Measurements from ENCODE around the gene SUV39H1. TPM values are rescaled to one million over a fixed set of nuclear protein-coding genes. Genes with fewer than 3 reads are reported as not detected.
"Not testable (repeated sequence)": the region's sequence is repeated elsewhere in the genome, so short reads cannot be mapped to it uniquely, and the experiment has no call there.

Gene SUV39H1
- total RNA-seq, 2 experiments from 2014 or later = 31.5 to 31.9 TPM

- DNase-seq = no peak
- H3K36me3 Mint-ChIP-seq (ENCODE audit: low read depth) = peaks cover 32% of the 10 kb centered on the region
- H3K9me3 Mint-ChIP-seq = no peaks in the 10 kb centered on the region
- H3K4me1 Mint-ChIP-seq (ENCODE audit: low read depth) = peaks cover 30% of the 10 kb centered on the region
- no peak overlapping the region for H3K4me3 Mint-ChIP-seq
- intact Hi-C loops (cut with micrococcal nuclease) = no loop called here
- CTCF ChIA-PET = no interaction called here
- no peak overlapping the region for H3K27ac Mint-ChIP-seq
- H3K27me3 Mint-ChIP-seq (ENCODE audit: low read depth) = no peaks in the 10 kb centered on the region
These were observed 7.2 kb upstream of the SUV39H1 start for GRCh38 chrX:48689208-48689920.

GRCh38 chrX:48691746-48692145, 4.8 kb upstream of the SUV39H1 start:
- H3K27me3 Mint-ChIP-seq (ENCODE audit: low read depth); H3K9me3 Mint-ChIP-seq; H3K4me3 Mint-ChIP-seq; H3K27ac Mint-ChIP-seq; CTCF ChIA-PET; DNase-seq; intact Hi-C loops (cut with micrococcal nuclease): not testable (repeated sequence)
- peaks cover 22% of the 10 kb centered on the region for H3K4me1 Mint-ChIP-seq (ENCODE audit: low read depth)
- H3K36me3 Mint-ChIP-seq (ENCODE audit: low read depth) = peaks cover 14% of the 10 kb centered on the region

GRCh38 chrX:48694776-48695533, 1.6 kb upstream of the SUV39H1 start:
- peak; percentile 12 for DNase-seq
- Mint-ChIP-seq H3K27ac (peak overlapping the region; percentile 91), H3K4me3 (no peak overlapping the region), H3K27me3 (ENCODE audit: low read depth) (no peaks in the 10 kb centered on the region), H3K4me1 (ENCODE audit: low read depth) (peaks cover 29% of the 10 kb centered on the region), H3K36me3 (ENCODE audit: low read depth) (peaks cover 16% of the 10 kb centered on the region), H3K9me3 (no peaks in the 10 kb centered on the region)
- CTCF ChIA-PET = interaction anchor here (0.6 kb wide), 1 partner anchor 184 kb away, joined by 3 read pairs; no protein-coding TSS in a partner anchor
- intact Hi-C loops (cut with micrococcal nuclease) = loop anchor here (5.0 kb wide), 3 partner anchors 202 to 407 kb away; partner anchors contain the start of genes PQBP1, TFE3 and TIMM17B

- DNase-seq = no peak
- peak overlapping the region; percentile 89 for H3K4me3 Mint-ChIP-seq
- CTCF ChIA-PET = interaction anchor here (0.6 kb wide), 1 partner anchor 185 kb away, joined by 3 read pairs; no protein-coding TSS in a partner anchor
- H3K9me3 Mint-ChIP-seq = no peaks in the 10 kb centered on the region
- peak overlapping the region; percentile 91 for H3K27ac Mint-ChIP-seq
- peaks cover 16% of the 10 kb centered on the region for H3K36me3 Mint-ChIP-seq (ENCODE audit: low read depth)
- intact Hi-C loops (cut with micrococcal nuclease) = loop anchor here (5.0 kb wide), 3 partner anchors 202 to 407 kb away; partner anchors contain the start of genes PQBP1, TFE3 and TIMM17B
- no peaks in the 10 kb centered on the region for H3K27me3 Mint-ChIP-seq (ENCODE audit: low read depth)
- H3K4me1 Mint-ChIP-seq (ENCODE audit: low read depth) = peaks cover 30% of the 10 kb centered on the region
These were observed 1.0 kb upstream of the SUV39H1 start for GRCh38 chrX:48695534-48695896.

- no peaks in the 10 kb centered on the region for H3K27me3 Mint-ChIP-seq (ENCODE audit: low read depth)
- H3K36me3 Mint-ChIP-seq (ENCODE audit: low read depth) = peaks cover 18% of the 10 kb centered on the region
- intact Hi-C loops (cut with micrococcal nuclease) = loop anchor here (1.0 to 5.0 kb wide), 9 partner anchors 17 to 406 kb away; partner anchors contain the start of genes HDAC6, PQBP1, TFE3 and TIMM17B
- DNase-seq = no peak
- peak overlapping the region; percentile 89 for H3K4me3 Mint-ChIP-seq
- H3K27ac Mint-ChIP-seq = peak overlapping the region; percentile 91
- peaks cover 34% of the 10 kb centered on the region for H3K4me1 Mint-ChIP-seq (ENCODE audit: low read depth)
- H3K9me3 Mint-ChIP-seq = no peaks in the 10 kb centered on the region
- CTCF ChIA-PET = interaction anchor here (1.0 kb wide), 1 partner anchor 13 kb away, joined by 3 read pairs; no protein-coding TSS in a partner anchor
These were observed 621 bp upstream of the SUV39H1 start for GRCh38 chrX:48695925-48696300.

GRCh38 chrX:48696909-48697727, 584 bp downstream of the SUV39H1 start:
- Mint-ChIP-seq H3K27ac (peak overlapping the region; percentile 86), H3K4me1 (ENCODE audit: low read depth) (peaks cover 38% of the 10 kb centered on the region), H3K9me3 (no peaks in the 10 kb centered on the region), H3K36me3 (ENCODE audit: low read depth) (peaks cover 17% of the 10 kb centered on the region), H3K4me3 (peak overlapping the region; percentile 84), H3K27me3 (ENCODE audit: low read depth) (no peaks in the 10 kb centered on the region)
- intact Hi-C loops (cut with micrococcal nuclease) = loop anchor here (1.0 to 5.0 kb wide), 9 partner anchors 16 to 405 kb away; partner anchors contain the start of genes HDAC6, PQBP1, TFE3 and TIMM17B
- peak; percentile 49 for DNase-seq
- CTCF ChIA-PET = interaction anchor here (0.7 to 1.0 kb wide), 2 partner anchors 14 to 49 kb away, joined by 3 read pairs; no protein-coding TSS in a partner anchor

GRCh38 chrX:48698306-48698705, 1.8 kb downstream of the SUV39H1 start:
- Mint-ChIP-seq H3K9me3 (no peaks in the 10 kb centered on the region), H3K4me3 (no peak overlapping the region), H3K27me3 (ENCODE audit: low read depth) (no peaks in the 10 kb centered on the region), H3K4me1 (ENCODE audit: low read depth) (peaks cover 43% of the 10 kb centered on the region), H3K36me3 (ENCODE audit: low read depth) (peaks cover 20% of the 10 kb centered on the region), H3K27ac (peak overlapping the region; percentile 18)
- DNase-seq = no peak
- intact Hi-C loops (cut with micrococcal nuclease) = loop anchor here (5.0 kb wide), 3 partner anchors 199 to 404 kb away; partner anchors contain the start of genes PQBP1, TFE3 and TIMM17B
- CTCF ChIA-PET = no interaction called here

- Mint-ChIP-seq H3K27ac (no peak overlapping the region), H3K4me1 (ENCODE audit: low read depth) (peaks cover 41% of the 10 kb centered on the region), H3K4me3 (no peak overlapping the region), H3K27me3 (ENCODE audit: low read depth) (no peaks in the 10 kb centered on the region), H3K36me3 (ENCODE audit: low read depth) (peaks cover 26% of the 10 kb centered on the region), H3K9me3 (no peaks in the 10 kb centered on the region)
- intact Hi-C loops (cut with micrococcal nuclease) = no loop called here
- CTCF ChIA-PET = interaction anchor here (0.9 kb wide), 1 partner anchor 36 kb away, joined by 8 read pairs; no protein-coding TSS in a partner anchor
- no peak for DNase-seq
These were observed 3.7 kb downstream of the SUV39H1 start for GRCh38 chrX:48700246-48700645.

GRCh38 chrX:48700951-48701653, 4.6 kb downstream of the SUV39H1 start:
- H3K9me3 Mint-ChIP-seq = no peaks in the 10 kb centered on the region
- H3K27ac Mint-ChIP-seq = no peak overlapping the region
- CTCF ChIA-PET = no interaction called here
- peaks cover 32% of the 10 kb centered on the region for H3K4me1 Mint-ChIP-seq (ENCODE audit: low read depth)
- no peak overlapping the region for H3K4me3 Mint-ChIP-seq
- DNase-seq = no peak
- intact Hi-C loops (cut with micrococcal nuclease) = no loop called here
- H3K36me3 Mint-ChIP-seq (ENCODE audit: low read depth) = peaks cover 27% of the 10 kb centered on the region
- no peaks in the 10 kb centered on the region for H3K27me3 Mint-ChIP-seq (ENCODE audit: low read depth)

GRCh38 chrX:48702032-48702431, 5.5 kb downstream of the SUV39H1 start:
- Mint-ChIP-seq H3K27ac (no peak overlapping the region), H3K36me3 (ENCODE audit: low read depth) (peaks cover 26% of the 10 kb centered on the region), H3K27me3 (ENCODE audit: low read depth) (no peaks in the 10 kb centered on the region), H3K4me3 (no peak overlapping the region), H3K9me3 (no peaks in the 10 kb centered on the region), H3K4me1 (ENCODE audit: low read depth) (peaks cover 30% of the 10 kb centered on the region)
- DNase-seq = no peak
- intact Hi-C loops (cut with micrococcal nuclease) = no loop called here
- CTCF ChIA-PET = no interaction called here

- H3K9me3 Mint-ChIP-seq = no peaks in the 10 kb centered on the region
- no peak overlapping the region for H3K4me3 Mint-ChIP-seq
- H3K27me3 Mint-ChIP-seq (ENCODE audit: low read depth) = no peaks in the 10 kb centered on the region
- peaks cover 25% of the 10 kb centered on the region for H3K4me1 Mint-ChIP-seq (ENCODE audit: low read depth)
- no peak overlapping the region for H3K27ac Mint-ChIP-seq
- peaks cover 24% of the 10 kb centered on the region for H3K36me3 Mint-ChIP-seq (ENCODE audit: low read depth)
- intact Hi-C loops (cut with micrococcal nuclease) = no loop called here
- DNase-seq = no peak
- CTCF ChIA-PET = no interaction called here
These were observed 6.2 kb downstream of the SUV39H1 start for GRCh38 chrX:48702716-48703115.
